ENCODE measurements around the gene OGDHL. TPM values are rescaled to one million over a fixed set of nuclear protein-coding genes. Genes with fewer than 3 reads are reported as not detected.

Gene OGDHL
- total and polyA plus RNA-seq, 8 donors: 0.31 to 26.8 (median 3.7) TPM; not detected in 1

GRCh38 chr10:49746626-49747302 lies 15.4 kb downstream of the OGDHL start:
- 90 to 100% (median 91%) methylated on average over 4 to 20 of the region's 20 CpGs for WGBS, 5 donors

GRCh38 chr10:49745756-49746155 lies 16.4 kb downstream of the OGDHL start:
- Histone ChIP-seq H3K27ac (no peak overlapping the region), H3K9me3 (no peaks in the 10 kb centered on the region), H3K4me1 (no peaks in the 10 kb centered on the region), H3K36me3 (no peaks in the 10 kb centered on the region), H3K27me3 (peaks cover 0 to 21% (median 0%) of the 10 kb centered on the region in 3 donors), H3K4me3 (no peak overlapping the region)
- WGBS, 5 donors: 88 to 94% (median 93%) methylated on average over 11 to 12 of the region's 12 CpGs
- TF ChIP-seq EP300 (IDR thresholded peaks at IDR 0.05) (no peak), POLR2A (IDR thresholded peaks at IDR 0.05) (no peak), CTCF (IDR thresholded peaks at IDR 0.05) (no peak), POLR2AphosphoS5 (IDR thresholded peaks at IDR 0.05) (no peak)
- intact Hi-C loops (cut with DNase I; ENCODE audit: low total_unique reads): no loop called here
- DNase-seq: peak in 1 of 2 donors; percentile 20

More at GRCh38 chr10:49746626-49747302, 15.4 kb downstream of the OGDHL start:
- Histone ChIP-seq H3K4me3 (no peak overlapping the region), H3K36me3 (no peaks in the 10 kb centered on the region), H3K27ac (no peak overlapping the region), H3K27me3 (peaks cover 0 to 27% (median 0%) of the 10 kb centered on the region in 3 donors), H3K9me3 (no peaks in the 10 kb centered on the region), H3K4me1 (no peaks in the 10 kb centered on the region)
- peak in 1 of 2 donors; percentile 17 for DNase-seq
- TF ChIP-seq POLR2AphosphoS5 (IDR thresholded peaks at IDR 0.05) (no peak), POLR2A (IDR thresholded peaks at IDR 0.05) (no peak), EP300 (IDR thresholded peaks at IDR 0.05) (no peak), CTCF (IDR thresholded peaks at IDR 0.05) (no peak)
- intact Hi-C loops (cut with DNase I; ENCODE audit: low total_unique reads): no loop called here

- Histone ChIP-seq H3K36me3 (no peaks in the 10 kb centered on the region), H3K9me3 (no peaks in the 10 kb centered on the region), H3K27me3 (peaks cover 0 to 14% (median 0%) of the 10 kb centered on the region in 3 donors), H3K4me3 (no peak overlapping the region), H3K4me1 (no peaks in the 10 kb centered on the region), H3K27ac (no peak overlapping the region)
- DNase-seq: peak in 1 of 2 donors; percentile 20
- 79 to 87% (median 85%) methylated on average over 5 to 13 of the region's 13 CpGs for WGBS, 5 donors
- TF ChIP-seq EP300 (IDR thresholded peaks at IDR 0.05): no peak
- TF ChIP-seq POLR2AphosphoS5 (IDR thresholded peaks at IDR 0.05): no peak
- no peak for TF ChIP-seq CTCF (IDR thresholded peaks at IDR 0.05)
- no peak for TF ChIP-seq POLR2A (IDR thresholded peaks at IDR 0.05)
- intact Hi-C loops (cut with DNase I; ENCODE audit: low total_unique reads): no loop called here
Measured at GRCh38 chr10:49744924-49745605, 17.1 kb downstream of the OGDHL start.

- no peaks in the 10 kb centered on the region for H3K9me3 ChIP-seq
- no peaks in the 10 kb centered on the region for H3K4me1 ChIP-seq
- H3K36me3 ChIP-seq: no peaks in the 10 kb centered on the region
- no peak overlapping the region for H3K4me3 ChIP-seq
- intact Hi-C loops (cut with DNase I; ENCODE audit: low total_unique reads): no loop called here
- DNase-seq: peak in 1 of 2 donors; percentile 17
- H3K27ac ChIP-seq: no peak overlapping the region
- peaks cover 0 to 10% (median 0%) of the 10 kb centered on the region in 3 donors for H3K27me3 ChIP-seq
- WGBS, 5 donors: 77 to 87% (median 84%) methylated on average over 2 to 6 of the region's 6 CpGs
- no peak for TF ChIP-seq POLR2A (IDR thresholded peaks at IDR 0.05)
- TF ChIP-seq EP300 (IDR thresholded peaks at IDR 0.05): no peak
Measured at GRCh38 chr10:49744091-49744685, 17.9 kb downstream of the OGDHL start.

All from stomach (tissue), 9 donors.